NCI-H1694 (cell line): ENCODE measurements around the gene MIR17HG.

ENCODE experiments used
- DNase-seq: peaks from one replicate; lab custom pipeline; 2025; lab: John Stamatoyannopoulos, UW

MIR17HG gene

GRCh38 chr13:91368676-91369440, 21.4 kb downstream of the MIR17HG start:
- no peak for DNase-seq

GRCh38 chr13:91369441-91369831, 21.9 kb downstream of the MIR17HG start:
- no peak for DNase-seq

- DNase-seq: no peak
These were observed 23.0 kb downstream of the MIR17HG start for GRCh38 chr13:91370501-91370900.

GRCh38 chr13:91372911-91373310, 25.4 kb downstream of the MIR17HG start:
- DNase-seq: no peak

GRCh38 chr13:91375116-91375729, 27.7 kb downstream of the MIR17HG start:
- no peak for DNase-seq

GRCh38 chr13:91381371-91381770, 33.9 kb downstream of the MIR17HG start:
- DNase-seq: no peak

- no peak for DNase-seq
These were observed 36.3 kb downstream of the MIR17HG start for GRCh38 chr13:91383836-91384235.

GRCh38 chr13:91384896-91385295, 37.4 kb downstream of the MIR17HG start:
- DNase-seq: no peak

- DNase-seq: no peak
These were observed 41.7 kb downstream of the MIR17HG start for GRCh38 chr13:91389186-91389585.

GRCh38 chr13:91397595-91397994, 50.1 kb downstream of the MIR17HG start:
- no peak for DNase-seq

GRCh38 chr13:91398413-91399188, 51.1 kb downstream of the MIR17HG start, which contains the start of gene GPC5:
TSS of gene GPC5 (plus strand) at chr13:91398621.
- DNase-seq: no peak

- DNase-seq: no peak
These were observed 51.9 kb downstream of the MIR17HG start for GRCh38 chr13:91399189-91400062.

GRCh38 chr13:91400063-91400399, 52.5 kb downstream of the MIR17HG start:
- DNase-seq: no peak

- no peak for DNase-seq
These were observed 53.2 kb downstream of the MIR17HG start for GRCh38 chr13:91400671-91401070.

GRCh38 chr13:91401920-91402319, 54.4 kb downstream of the MIR17HG start:
- no peak for DNase-seq
